UCSD-AML1 (cell line): Measurements from ENCODE around the gene LCMT1.
A peak's percentile ranks its signal among the peaks of the same experiment; 100 is the strongest.
"Not testable (repeated sequence)": the region's sequence is repeated elsewhere in the genome, so short reads cannot be mapped to it uniquely, and the experiment has no call there.

ENCODE experiments used
- DNase-seq: peaks from one replicate; lab custom pipeline; 2025; ENCODE audit not compliant: unreplicated experiment; lab: John Stamatoyannopoulos, UW

LCMT1 gene

DNA sequence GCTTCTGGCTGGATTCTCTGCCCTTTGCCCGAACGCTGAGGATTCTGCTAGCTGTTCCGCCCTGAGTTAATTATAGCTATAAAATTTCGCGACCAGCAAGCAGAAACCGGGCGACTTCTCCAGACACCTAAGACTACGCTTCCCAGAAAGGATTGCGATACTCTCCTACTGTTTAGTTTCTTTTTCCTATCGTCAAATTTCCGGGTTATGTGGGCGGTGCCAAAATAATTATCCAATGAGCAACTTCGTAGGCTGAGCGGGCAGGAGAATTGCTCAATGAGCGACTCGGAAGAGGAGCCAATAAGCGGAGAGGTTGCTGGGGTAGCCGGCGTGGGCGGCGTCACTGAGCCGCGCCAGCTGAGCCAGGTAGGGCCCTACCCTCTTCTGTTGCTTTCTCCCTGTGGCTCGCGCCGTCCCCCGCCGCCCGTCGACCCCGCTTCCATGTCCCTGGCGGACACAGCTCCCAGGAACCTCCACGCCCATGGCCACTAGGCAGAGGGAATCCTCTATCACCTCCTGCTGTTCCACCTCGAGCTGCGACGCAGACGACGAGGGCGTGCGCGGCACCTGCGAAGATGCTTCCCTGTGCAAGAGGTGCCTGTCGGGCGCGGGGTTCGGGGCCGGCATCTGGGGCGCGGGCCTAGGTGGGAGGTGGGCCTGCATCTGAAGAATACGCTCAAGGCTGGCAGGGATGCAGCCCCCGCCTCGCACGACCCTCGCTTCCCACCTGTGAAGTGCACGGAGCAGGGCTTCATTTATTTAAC lies at the start of gene LCMT1:
Gene LCMT1, plus strand, starts transcription at position 340 of the 764 bp plus-strand sequence. Its CDS starts 142 bp downstream, at position 482.
- peak; percentile 87 for DNase-seq

- DNase-seq = no peak
These were observed 48.4 kb upstream of the LCMT1 start for GRCh38 chr16:25063102-25063501.

- DNase-seq = no peak
These were observed 47.7 kb upstream of the LCMT1 start for GRCh38 chr16:25063865-25064264.

DNA sequence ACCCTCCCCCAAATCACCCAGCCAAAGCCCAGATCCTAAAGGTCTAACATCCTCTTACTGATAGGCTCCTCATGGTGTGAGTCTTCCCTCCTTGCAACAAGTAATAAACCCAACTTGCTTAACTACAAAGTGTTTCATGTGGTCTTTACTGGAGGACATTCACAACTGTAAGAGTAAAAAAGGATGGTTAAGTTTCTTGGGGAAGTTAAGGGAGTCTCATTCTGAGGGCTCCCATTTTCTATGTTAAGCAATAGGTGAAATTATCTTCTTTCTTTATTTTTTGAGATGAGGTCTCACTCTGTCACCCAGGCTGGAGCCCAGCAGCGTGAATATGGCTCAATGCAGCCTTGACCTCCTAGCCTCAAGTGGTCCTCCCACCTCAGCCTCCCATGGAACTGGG lies 47.3 kb upstream of the LCMT1 start:
- DNase-seq = not testable (repeated sequence)

DNA sequence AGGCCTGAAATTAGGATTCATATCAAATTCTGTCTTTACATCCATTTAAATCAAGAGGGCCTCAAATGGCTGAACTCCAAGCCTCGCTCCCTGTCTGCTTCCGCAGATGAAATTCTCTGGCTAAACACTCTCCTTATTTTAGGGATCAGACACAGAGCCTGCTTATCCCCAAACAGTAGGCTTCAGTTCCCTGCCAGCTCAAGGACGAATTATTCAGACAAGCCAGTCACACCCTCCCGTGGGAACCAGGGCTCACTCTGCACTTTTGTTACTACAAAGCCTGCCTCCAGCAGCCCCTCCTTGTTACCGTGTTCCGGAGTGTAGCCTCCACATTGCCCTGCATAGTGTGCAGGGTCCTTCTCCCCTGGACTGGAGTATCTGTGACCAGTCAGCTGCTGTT lies 46.6 kb upstream of the LCMT1 start:
- DNase-seq = no peak

GRCh38 chr16:25065899-25066298 lies 45.6 kb upstream of the LCMT1 start:
- DNase-seq = no peak

GRCh38 chr16:25066426-25066746 lies 45.2 kb upstream of the LCMT1 start:
- DNase-seq = no peak

DNA sequence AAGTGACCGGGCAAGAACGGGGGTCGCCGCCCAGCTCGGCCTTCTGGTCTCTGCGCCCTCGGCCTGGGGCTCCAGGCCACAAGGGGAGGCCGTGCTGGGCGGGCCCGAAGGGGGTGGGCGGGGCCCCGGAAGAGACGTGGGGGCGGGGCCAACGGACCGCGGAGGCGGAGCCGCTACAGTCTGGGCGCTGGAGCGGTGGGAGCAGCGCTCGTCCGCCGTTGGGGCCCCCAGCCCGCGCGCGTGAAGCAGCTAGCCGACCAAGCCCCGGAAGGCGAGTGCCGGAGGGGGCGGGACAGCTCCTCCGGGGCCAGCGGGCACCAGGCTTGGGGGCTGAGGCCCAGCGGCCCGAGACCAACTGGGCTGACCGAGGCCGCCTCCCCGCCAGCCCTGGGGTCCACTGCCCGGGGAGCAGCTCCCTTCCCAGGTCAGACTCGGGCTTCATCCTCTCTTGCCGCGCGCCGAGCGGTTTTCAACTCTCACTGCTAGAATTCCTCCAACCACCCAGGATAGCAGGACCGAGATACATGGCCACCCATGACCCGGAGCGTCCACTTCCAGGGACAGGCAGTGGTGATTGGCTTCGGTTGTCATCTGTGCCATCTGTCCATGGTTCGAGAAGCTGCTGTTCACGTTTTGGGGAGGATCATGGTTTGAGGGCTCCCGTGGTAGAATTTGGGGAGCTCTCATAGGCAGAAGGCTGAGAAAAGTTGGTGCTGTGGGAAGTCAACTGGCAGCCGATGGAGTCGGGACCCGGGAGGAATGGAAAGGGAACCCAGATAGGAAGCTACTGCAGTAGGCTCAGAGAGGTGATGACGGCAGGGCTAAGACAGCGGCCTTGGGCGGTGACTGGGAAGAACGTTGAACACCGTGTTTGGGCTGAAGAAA lies 44.6 kb upstream of the LCMT1 start:
- peak; percentile 73 for DNase-seq

DNA sequence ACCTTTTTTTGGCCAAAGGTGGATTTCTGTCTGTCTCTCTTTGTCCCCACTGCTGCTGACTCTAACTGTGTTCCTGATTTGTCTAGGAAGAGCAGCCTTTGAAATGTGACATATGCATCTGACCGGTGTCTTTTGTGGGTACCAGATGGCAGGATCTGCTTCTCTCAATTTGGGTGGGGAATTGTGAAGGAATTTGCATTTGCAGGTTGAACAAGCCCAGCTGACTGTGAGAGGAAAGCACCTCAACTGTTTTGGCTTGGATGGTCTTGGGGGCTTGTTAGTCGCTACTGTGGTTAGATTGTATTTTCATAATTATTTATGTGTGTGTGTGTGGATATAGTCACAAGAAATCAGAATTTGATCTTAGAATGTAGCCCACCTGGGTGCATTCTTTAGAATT lies 37.7 kb upstream of the LCMT1 start:
- no peak for DNase-seq

DNA sequence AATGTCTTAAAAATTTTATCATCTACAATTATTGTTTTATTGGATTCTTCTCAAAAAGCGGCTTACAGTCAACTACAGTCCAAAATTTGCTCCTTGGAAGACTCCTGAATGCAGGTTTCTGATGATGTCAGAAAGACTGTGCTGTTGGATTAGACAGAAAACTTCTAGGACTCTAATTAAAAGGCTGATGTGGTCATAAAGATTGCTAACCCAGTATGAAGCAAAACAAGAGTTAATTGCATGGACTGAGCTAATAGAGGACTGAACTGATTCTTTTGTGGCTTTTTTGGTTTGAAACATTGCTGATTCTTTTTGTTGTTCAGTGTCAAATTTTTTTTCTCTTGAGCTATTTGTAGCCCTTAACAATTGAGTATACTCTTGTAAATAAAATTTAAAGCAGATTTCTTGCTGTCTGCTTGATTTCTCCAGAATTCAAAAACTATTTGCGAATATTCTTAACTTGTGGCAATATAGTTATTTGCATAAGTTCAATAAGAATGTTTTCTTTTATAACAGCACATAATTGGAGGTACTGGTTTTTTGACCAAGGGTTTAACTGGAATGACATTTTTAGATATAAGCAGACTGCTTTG lies 33.1 kb upstream of the LCMT1 start:
- DNase-seq = no peak

GRCh38 chr16:25079637-25080378 lies 31.7 kb upstream of the LCMT1 start:
- DNase-seq = no peak

DNA sequence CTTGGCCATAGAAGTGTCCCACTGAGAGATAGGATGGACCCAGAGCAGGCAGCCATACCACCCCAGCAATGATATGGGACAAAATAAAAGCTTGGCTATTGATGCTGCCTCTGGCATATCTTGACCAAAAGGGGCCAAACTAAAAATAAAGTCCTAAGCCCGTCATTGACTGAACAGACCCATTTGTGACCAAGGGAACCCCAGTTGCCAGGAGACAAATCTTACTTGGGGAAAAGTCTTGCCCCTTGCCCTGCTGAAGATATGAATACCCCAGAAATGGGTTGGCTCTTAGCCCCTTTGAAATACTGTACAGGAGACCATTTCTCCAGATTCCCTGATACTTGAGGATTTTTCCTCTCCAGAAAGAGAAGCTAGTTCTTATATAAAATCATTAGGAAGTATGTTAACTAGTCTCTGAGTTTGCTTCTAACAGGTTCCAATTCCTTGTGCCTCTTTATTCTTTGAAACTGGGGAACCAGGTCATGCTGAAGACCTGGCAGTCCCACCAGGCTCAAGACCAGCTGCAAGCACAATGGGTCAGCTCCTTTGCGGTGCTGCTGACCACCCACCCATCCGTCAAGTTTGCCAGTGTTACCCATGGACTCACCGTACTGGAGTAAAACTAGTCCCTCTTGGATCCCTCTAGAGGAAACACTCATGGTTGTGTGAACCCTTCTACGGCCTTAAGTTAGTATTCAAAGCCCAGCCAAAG lies 31.0 kb upstream of the LCMT1 start:
- no peak for DNase-seq

- no peak for DNase-seq
These were observed 29.8 kb upstream of the LCMT1 start for GRCh38 chr16:25081702-25082101.

GRCh38 chr16:25083065-25083464 lies 28.5 kb upstream of the LCMT1 start:
- DNase-seq = no peak

- DNase-seq = no peak
These were observed 27.8 kb upstream of the LCMT1 start for GRCh38 chr16:25083701-25084100.

DNA sequence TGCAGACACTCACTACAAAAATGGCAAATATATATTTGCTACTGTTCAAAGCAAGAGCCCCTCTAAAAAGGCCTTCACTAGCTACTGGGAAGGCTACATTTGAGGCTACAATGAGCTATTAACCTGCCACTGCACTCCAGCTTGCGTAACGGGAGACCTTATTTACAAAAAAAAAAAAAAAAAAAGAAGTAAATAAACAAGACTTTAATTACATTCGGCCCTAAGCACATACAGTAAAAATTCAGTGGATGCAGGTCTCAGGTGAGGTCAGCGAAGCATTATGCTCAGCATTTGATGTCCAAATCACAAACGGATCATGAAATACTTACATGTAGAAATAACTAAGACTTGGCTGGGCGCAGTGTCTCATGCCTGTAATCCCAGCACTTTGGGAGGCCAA lies 26.7 kb upstream of the LCMT1 start:
- no peak for DNase-seq

GRCh38 chr16:25087761-25088160 lies 23.8 kb upstream of the LCMT1 start:
- no peak for DNase-seq

DNA sequence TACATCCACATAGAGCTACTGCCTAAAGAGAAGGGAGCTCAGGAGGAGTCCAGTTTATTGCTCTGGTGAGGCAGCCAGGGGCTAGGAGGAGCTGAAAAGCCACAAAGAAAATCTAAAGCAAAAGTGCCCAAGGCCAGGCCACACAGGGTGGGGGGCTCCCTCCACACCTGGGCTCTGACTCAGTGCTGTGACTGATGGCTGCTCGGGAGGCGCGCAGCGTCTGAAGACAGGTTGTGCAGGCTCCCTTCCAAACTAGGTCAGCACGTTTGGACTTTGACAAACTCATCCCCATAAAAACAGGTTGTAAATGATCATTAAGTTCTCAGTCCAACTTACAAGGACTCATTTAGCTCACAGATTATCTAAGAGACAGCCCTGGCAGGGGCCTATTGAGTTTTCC lies 22.2 kb upstream of the LCMT1 start:
- DNase-seq = no peak

GRCh38 chr16:25092441-25092840 lies 19.1 kb upstream of the LCMT1 start:
- no peak for DNase-seq

DNA sequence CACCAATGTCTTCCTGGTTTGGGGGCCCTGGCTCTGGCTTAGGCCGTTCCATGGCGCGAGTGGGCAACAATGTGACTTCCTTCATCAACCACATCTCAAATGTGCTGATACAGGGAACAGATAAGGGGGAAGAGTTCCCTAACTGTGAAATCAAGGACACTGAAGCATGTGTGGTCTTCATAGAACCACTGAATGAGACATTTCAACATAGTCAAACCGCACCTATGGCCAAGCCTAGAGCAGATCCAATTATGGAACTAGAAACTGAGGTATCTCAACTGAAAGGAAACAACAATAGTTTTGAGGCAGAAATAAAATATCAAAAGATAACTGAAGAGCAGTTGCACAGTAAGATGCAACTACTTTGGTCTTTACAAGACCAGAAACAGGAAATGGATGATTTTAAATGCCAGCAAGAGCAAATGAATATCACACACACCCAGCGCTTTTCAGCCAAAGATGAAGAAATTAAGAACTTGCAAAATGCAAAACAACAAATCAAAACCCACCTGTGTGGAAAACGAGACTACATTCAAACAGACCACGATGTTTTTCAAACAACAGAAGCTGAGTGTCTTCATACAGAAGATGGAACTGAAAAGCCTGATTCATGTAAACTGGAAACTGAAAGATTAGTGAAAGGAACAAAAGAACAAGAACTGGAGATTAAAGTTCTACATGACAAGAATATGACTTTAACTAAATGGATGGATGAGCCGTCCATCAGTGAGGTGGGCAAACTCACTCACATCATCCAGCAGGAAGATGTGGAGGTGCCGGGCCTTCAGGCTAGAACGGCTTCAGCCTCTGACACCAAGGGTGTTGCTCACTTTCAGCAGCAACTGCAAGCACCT lies 18.1 kb upstream of the LCMT1 start:
- no peak for DNase-seq
